LNCaP clone FGC (cell line): ENCODE data around the gene LRRFIP2.

Experiments
- DNase-seq: peaks from one replicate; pipeline ENCODE4 v3.0.0-alpha.2; 2011; ENCODE audit warnings: low read depth
- H3K4me3 ChIP-seq: 2 replicates; pipeline ENCODE4 v1.5.1; 2011; ENCODE audit warnings: mild to moderate bottlenecking, low read depth, low read length, control low read depth
- TF ChIP-seq, protein P1 (sequence below): IDR thresholded peaks from 2 replicates; pipeline ENCODE4 v1.5.1; 2012; ENCODE audit warnings: mild to moderate bottlenecking; ENCODE audit not compliant: control insufficient read depth, insufficient read depth; ENCODE audit errors: extremely low read depth

The LRRFIP2 gene

DNA sequence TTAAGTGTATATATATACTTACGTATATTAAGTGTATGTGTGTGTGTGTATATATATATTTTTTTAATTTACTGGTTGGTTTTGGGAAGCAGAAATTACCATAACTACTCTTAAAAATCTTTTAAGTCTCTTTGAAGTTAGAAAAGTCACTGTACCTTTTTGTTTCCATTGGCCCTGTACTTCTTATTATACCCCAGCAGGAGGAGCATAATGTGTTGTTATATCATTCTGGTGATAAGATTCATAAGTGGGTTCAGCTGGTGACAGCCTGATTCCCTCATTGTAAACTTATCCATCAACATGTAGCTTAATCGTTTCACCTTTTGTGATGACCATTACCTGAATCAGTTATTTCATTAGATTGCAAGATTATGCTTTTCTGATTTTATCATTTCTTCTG is 150.3 kb downstream of the LRRFIP2 start:
- TF ChIP-seq, protein P1, sequence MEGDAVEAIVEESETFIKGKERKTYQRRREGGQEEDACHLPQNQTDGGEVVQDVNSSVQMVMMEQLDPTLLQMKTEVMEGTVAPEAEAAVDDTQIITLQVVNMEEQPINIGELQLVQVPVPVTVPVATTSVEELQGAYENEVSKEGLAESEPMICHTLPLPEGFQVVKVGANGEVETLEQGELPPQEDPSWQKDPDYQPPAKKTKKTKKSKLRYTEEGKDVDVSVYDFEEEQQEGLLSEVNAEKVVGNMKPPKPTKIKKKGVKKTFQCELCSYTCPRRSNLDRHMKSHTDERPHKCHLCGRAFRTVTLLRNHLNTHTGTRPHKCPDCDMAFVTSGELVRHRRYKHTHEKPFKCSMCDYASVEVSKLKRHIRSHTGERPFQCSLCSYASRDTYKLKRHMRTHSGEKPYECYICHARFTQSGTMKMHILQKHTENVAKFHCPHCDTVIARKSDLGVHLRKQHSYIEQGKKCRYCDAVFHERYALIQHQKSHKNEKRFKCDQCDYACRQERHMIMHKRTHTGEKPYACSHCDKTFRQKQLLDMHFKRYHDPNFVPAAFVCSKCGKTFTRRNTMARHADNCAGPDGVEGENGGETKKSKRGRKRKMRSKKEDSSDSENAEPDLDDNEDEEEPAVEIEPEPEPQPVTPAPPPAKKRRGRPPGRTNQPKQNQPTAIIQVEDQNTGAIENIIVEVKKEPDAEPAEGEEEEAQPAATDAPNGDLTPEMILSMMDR: peak; percentile 60
- DNase-seq: no peak
- H3K4me3 ChIP-seq: no peak overlapping the region

DNA sequence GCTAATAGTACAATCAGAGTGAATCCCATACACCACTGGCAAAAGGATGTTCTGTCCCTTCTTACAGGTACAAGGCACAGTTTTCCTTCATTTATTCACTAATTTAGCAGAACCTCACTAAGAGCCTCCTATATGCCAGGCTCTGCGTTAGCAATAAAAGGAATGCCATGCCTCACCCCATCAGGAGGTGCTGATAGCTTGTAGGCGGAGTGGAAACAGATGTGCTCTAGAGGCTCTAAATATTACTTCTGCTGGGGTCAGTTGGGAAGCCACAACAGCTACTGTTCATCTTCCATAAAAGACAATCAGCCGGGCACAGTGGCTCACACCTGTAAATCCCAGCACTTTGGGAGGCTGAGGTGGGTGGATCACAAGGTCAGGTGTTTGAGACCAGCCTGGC is 156.7 kb downstream of the LRRFIP2 start:
- no peak for DNase-seq
- TF ChIP-seq, protein P1: no peak
- H3K4me3 ChIP-seq: no peak overlapping the region

DNA sequence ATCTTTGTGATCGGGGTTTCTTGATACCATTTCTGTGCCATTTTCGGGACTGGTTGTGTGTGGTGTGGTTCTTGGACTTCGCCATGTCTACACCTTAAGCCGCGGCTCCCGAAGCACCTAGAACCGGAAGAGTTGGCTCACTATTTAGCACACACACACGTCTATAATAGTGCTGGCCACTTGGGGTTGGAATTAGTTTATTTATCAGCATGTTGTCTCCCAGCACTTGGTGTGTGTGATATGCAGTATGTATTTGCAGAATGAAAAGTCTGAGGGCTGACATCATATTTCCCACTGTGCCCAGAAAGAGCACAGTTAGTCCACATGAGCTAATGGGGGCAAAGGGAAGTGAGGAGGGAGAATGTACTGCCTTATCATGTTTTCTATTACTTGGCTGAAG is 157.5 kb downstream of the LRRFIP2 start:
- TF ChIP-seq, protein P1: no peak
- DNase-seq: no peak
- H3K4me3 ChIP-seq: no peak overlapping the region

DNA sequence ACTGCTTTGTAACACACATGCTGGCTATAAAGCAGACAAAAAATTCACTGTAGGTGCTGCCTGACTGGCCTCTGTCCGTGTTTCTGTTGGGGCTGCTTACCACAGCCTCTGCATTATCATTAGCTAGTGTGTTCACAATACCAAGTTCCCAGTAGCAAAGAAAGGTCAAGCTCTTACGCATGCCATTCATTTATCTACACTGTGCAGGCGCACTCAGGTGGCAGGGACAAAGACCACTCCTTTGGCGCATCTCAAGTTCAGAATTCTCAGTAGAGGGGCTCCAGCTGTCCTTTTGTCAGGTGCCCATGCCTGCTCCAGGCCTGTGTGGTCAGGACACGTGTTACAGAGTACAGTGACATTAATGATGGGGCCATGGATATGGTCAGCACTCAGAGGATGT is 158.7 kb downstream of the LRRFIP2 start:
- TF ChIP-seq, protein P1: no peak
- DNase-seq: no peak

DNA sequence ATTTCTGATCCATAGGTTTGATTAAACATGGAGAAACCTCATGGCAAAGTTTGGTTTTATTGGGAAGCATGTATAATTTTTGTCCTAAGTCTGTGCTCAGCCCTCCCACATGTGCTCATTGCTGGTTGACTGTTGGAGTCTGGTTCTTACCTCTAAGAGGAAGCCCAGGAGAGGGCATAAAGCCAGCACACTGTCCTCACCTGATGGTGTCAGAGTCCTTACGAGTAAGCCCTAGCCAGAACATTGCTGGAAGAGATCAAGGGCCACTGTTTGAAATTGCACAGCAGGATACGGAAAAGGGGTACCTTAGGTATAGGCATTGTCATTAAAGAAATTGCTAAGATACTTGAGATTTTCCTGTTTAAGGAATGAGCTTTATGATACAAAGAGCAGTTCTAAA is 159.8 kb downstream of the LRRFIP2 start:
- no peak for DNase-seq
- TF ChIP-seq, protein P1: no peak
- no peak overlapping the region for H3K4me3 ChIP-seq

More for the DNA sequence above, 158.7 kb downstream of the LRRFIP2 start:
- H3K4me3 ChIP-seq: no peak overlapping the region
